HL-60 (cell line): ENCODE results near the gene UVSSA.

Experiments used
- DNase-seq, 2 experiments: peaks; one replicate each; pipeline ENCODE4 v3.0.0-alpha.2; 2010 to 2020; ENCODE audit warnings: low read depth in 1 of 2, low spot score in 1 of 2
- H3K27ac ChIP-seq: fragments of 250-450 bp; sonication (Bioruptor Pico); replicated peaks from 2 replicates; pipeline ENCODE4 v1.5.1; 2020; ENCODE audit warnings: mild to moderate bottlenecking, moderate library complexity
- H3K27me3 ChIP-seq: fragments of 250-450 bp; sonication (Bioruptor Pico); 2 replicates; pipeline ENCODE4 v1.5.1; 2021; ENCODE audit warnings: mild to moderate bottlenecking, moderate library complexity; ENCODE audit not compliant: insufficient read depth, poor library complexity, severe bottlenecking
- H3K4me3 ChIP-seq: replicated peaks from 2 replicates; pipeline ENCODE4 v1.5.1; 2011; ENCODE audit warnings: mild to moderate bottlenecking, control low read depth, low read length; ENCODE audit not compliant: insufficient read depth
- GABPA ChIP-seq: IDR thresholded peaks from 2 replicates; pipeline ENCODE4 v1.6.1; 2012; ENCODE audit warnings: low read depth
- POLR2AphosphoS5 ChIP-seq: IDR thresholded peaks from 2 replicates; pipeline ENCODE4 v1.6.1; 2012; ENCODE audit warnings: low read depth
- REST ChIP-seq: IDR thresholded peaks from 2 replicates; pipeline ENCODE4 v1.6.1; 2012; ENCODE audit warnings: low read depth; ENCODE audit not compliant: insufficient replicate concordance
- SPI1 ChIP-seq: IDR thresholded peaks from 2 replicates; pipeline ENCODE4 v1.6.1; 2012; ENCODE audit warnings: low read depth, mild to moderate bottlenecking, borderline replicate concordance
- TF ChIP-seq, protein P1 (sequence below): IDR thresholded peaks from one replicate; pipeline ENCODE4 v1.5.1; 2011; ENCODE audit warnings: low read length, control low read depth, inconsistent platforms; ENCODE audit not compliant: insufficient read depth

The UVSSA gene

GRCh38 chr4:1398681-1399507 is 51.9 kb downstream of the UVSSA start:
- no peak overlapping the region for H3K27ac ChIP-seq
- DNase-seq, result no peak
- H3K27me3 ChIP-seq, result peaks cover 12% of the 10 kb centered on the region
- H3K4me3 ChIP-seq, result no peak overlapping the region
- TF ChIP-seq SPI1 (no peak), REST (no peak)
- TF ChIP-seq, protein P1, sequence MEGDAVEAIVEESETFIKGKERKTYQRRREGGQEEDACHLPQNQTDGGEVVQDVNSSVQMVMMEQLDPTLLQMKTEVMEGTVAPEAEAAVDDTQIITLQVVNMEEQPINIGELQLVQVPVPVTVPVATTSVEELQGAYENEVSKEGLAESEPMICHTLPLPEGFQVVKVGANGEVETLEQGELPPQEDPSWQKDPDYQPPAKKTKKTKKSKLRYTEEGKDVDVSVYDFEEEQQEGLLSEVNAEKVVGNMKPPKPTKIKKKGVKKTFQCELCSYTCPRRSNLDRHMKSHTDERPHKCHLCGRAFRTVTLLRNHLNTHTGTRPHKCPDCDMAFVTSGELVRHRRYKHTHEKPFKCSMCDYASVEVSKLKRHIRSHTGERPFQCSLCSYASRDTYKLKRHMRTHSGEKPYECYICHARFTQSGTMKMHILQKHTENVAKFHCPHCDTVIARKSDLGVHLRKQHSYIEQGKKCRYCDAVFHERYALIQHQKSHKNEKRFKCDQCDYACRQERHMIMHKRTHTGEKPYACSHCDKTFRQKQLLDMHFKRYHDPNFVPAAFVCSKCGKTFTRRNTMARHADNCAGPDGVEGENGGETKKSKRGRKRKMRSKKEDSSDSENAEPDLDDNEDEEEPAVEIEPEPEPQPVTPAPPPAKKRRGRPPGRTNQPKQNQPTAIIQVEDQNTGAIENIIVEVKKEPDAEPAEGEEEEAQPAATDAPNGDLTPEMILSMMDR, result no peak

DNA sequence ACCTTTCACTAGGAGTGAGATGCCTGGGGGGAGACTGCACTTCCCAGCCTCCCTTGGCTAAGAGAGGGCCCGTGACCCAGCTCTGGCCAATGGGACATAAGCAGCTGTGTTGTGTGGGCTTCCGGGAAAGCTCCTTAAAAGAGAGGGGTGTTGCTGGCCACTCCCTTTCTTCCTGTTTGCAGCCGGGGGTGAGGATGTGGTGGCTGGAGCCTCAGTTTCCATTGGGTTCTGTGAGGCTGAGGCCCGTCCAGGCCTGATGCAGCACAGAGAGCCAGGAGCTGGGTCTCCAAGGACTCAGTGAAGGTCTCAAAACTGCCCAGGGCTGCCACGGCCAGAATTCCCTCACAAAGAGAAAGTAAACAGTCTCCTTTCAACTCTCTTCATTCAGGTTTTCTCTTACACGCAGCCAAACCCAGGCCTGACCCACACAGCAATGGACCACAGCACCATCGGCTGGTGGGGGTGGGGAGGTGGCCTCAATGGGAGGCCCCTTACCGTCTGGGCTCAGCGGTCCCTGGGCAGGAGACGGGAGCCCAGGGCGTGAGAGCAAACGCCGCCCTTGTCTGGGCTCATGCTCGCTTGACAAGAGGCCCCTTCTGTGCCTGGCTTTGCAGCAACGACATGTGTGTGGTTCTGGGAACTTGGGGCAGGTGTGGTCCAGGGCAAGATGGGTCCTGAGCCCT is 52.6 kb downstream of the UVSSA start:
- H3K27me3 ChIP-seq, result peaks cover 15% of the 10 kb centered on the region
- DNase-seq, result no peak
- H3K4me3 ChIP-seq, result no peak overlapping the region
- H3K27ac ChIP-seq, result no peak overlapping the region
- no peak for TF ChIP-seq GABPA
- no peak for TF ChIP-seq REST
- TF ChIP-seq POLR2AphosphoS5, result no peak
- no peak for TF ChIP-seq SPI1
- TF ChIP-seq, protein P1, result no peak

GRCh38 chr4:1400191-1400805 is 53.3 kb downstream of the UVSSA start:
- Histone ChIP-seq H3K4me3 (no peak overlapping the region), H3K27me3 (peaks cover 15% of the 10 kb centered on the region), H3K27ac (no peak overlapping the region)
- TF ChIP-seq REST (no peak), GABPA (no peak), SPI1 (no peak), POLR2AphosphoS5 (no peak)
- TF ChIP-seq, protein P1, result no peak
- no peak for DNase-seq
